HCT116 (cell line): ENCODE results near the gene ASB1. TPM values are rescaled to one million over a fixed set of nuclear protein-coding genes. Genes with fewer than 3 reads are reported as not detected.

ENCODE experiments used
- ATAC-seq: fragments of 200-7000 bp; cut with Tn5 transposase; 2 replicates; pipeline ENCODE4 v1.9.1; 2020; ENCODE audit warnings: mild to moderate bottlenecking, moderate library complexity
- BruUV-seq: library from RNA; stranded (reverse); fragments of 400-500 nt; replicated peaks from 2 replicates; lab custom pipeline; 2021; lab: Mats Ljungman, UMichigan
- CTCF ChIA-PET: fragments of 300-600 bp; sonication (Branson Sonifier 250); formaldehyde crosslinking; loops from one replicate; lab custom pipeline; 2021; ENCODE audit warnings: antibody characterized with exemption; lab: Charles Lee
- POLR2A ChIA-PET: fragments of 300-600, 350-600 bp; sonication (Branson Sonifier 250); formaldehyde crosslinking; loops from one replicate; lab custom pipeline; 2021; ENCODE audit warnings: antibody characterized with exemption; lab: Charles Lee
- RAD21 ChIA-PET, 2 experiments: fragments of 300-600 bp; sonication (Branson Sonifier 250); formaldehyde crosslinking; loops; one replicate each; lab custom pipeline; 2023; ENCODE audit warnings: low total read pairs in 2 of 2; ENCODE audit not compliant: uncharacterized antibody in 2 of 2, unreplicated experiment in 2 of 2, low non-redundant PET in 1 of 2; lab: Charles Lee
- DNase-seq: peaks from one replicate; pipeline ENCODE4 v3.0.0-alpha.2; 2010; ENCODE audit warnings: low read depth, low spot score
- H2AFZ ChIP-seq: fragments of 200-600 bp; shearing (Covaris generic), sonication (generic); 2 replicates; pipeline ENCODE4 v1.6.1; 2017; ENCODE audit warnings: low read depth, mixed run types, mixed read lengths, antibody characterized with exemption, low read length; ENCODE audit not compliant: poor library complexity, severe bottlenecking
- H3K27ac ChIP-seq: 2 replicates; pipeline ENCODE4 v1.5.1; 2012; ENCODE audit warnings: low read depth, low read length
- H3K27me3 ChIP-seq: fragments of 200-600 bp; sonication (generic); 2 replicates; pipeline ENCODE4 v1.6.1; 2016; ENCODE audit warnings: mixed run types, low read length, mixed read lengths; ENCODE audit not compliant: insufficient read depth
- H3K36me3 ChIP-seq, 2 experiments: fragments of 200-500 bp in 1 of 2; fragments of 200-600 bp in 1 of 2; sonication (Bioruptor generic) in 1 of 2; sonication (generic) in 1 of 2; 2 replicates each; pipeline versions ENCODE4 v1.5.1 to v1.6.1; 2014 to 2016; ENCODE audit warnings: low read length in 2 of 2, inconsistent platforms in 1 of 2, mixed read lengths in 1 of 2, mixed run types in 1 of 2; ENCODE audit not compliant: insufficient read depth in 2 of 2, control insufficient read depth in 1 of 2
- H3K4me1 ChIP-seq, 2 experiments: fragments of 200-600 bp in 1 of 2; sonication (generic) in 1 of 2; 2 replicates each; pipeline versions ENCODE4 v1.5.1 to v1.6.1; 2012 to 2017; ENCODE audit warnings: low read length in 2 of 2, inconsistent platforms in 1 of 2, mild to moderate bottlenecking in 1 of 2, mixed read lengths in 1 of 2, mixed run types in 1 of 2, moderate library complexity in 1 of 2; ENCODE audit not compliant: insufficient read depth in 2 of 2, control insufficient read depth in 1 of 2
- H3K4me2 ChIP-seq: fragments of 200-600 bp; sonication (generic); 2 replicates; pipeline ENCODE4 v1.6.1; 2017; ENCODE audit warnings: mixed run types, low read length, mixed read lengths
- H3K4me3 ChIP-seq, 2 experiments: fragments of 200-600 bp in 1 of 2; sonication (generic) in 1 of 2; replicated peaks in 1 of 2; 2 replicates each; pipeline ENCODE4 v1.5.1; 2011 to 2016; ENCODE audit warnings: low read length in 2 of 2, control low read depth in 1 of 2, low read depth in 1 of 2, mild to moderate bottlenecking in 1 of 2, mixed read lengths in 1 of 2, mixed run types in 1 of 2
- H3K79me2 ChIP-seq: fragments of 200-600 bp; sonication (generic); 2 replicates; pipeline ENCODE4 v1.6.1; 2017; ENCODE audit warnings: mild to moderate bottlenecking, mixed run types, low read length, moderate library complexity, mixed read lengths; ENCODE audit not compliant: insufficient read depth
- H3K9ac ChIP-seq: fragments of 200-600 bp; sonication (generic); 2 replicates; pipeline ENCODE4 v1.6.1; 2016; ENCODE audit warnings: low read length, mixed read lengths
- H3K9me2 ChIP-seq: fragments of 200-600 bp; sonication (generic), shearing (Covaris generic); 2 replicates; pipeline ENCODE4 v1.6.1; 2017; ENCODE audit warnings: mixed run types, mild to moderate bottlenecking, moderate library complexity; ENCODE audit not compliant: insufficient read depth
- H3K9me3 ChIP-seq, 2 experiments: fragments of 200-500 bp in 1 of 2; fragments of 200-600 bp in 1 of 2; sonication (Bioruptor generic) in 1 of 2; sonication (generic) in 1 of 2; 2 replicates each; pipeline ENCODE4 v1.6.1; 2014 to 2017; ENCODE audit warnings: low read length in 2 of 2, mixed read lengths in 2 of 2, inconsistent platforms in 1 of 2, low read depth in 1 of 2, mild to moderate bottlenecking in 1 of 2, mixed run types in 1 of 2, moderate library complexity in 1 of 2; ENCODE audit not compliant: control insufficient read depth in 1 of 2, insufficient read depth in 1 of 2
- H4K20me1 ChIP-seq: fragments of 200-600 bp; sonication (generic), shearing (Covaris generic); 2 replicates; pipeline ENCODE4 v1.6.1; 2017; ENCODE audit warnings: mixed run types, mild to moderate bottlenecking, moderate library complexity; ENCODE audit not compliant: insufficient read depth
- CBX3 ChIP-seq: IDR thresholded peaks from 2 replicates; pipeline ENCODE4 v1.6.1; 2012; ENCODE audit warnings: low read depth
- CEBPB ChIP-seq: IDR thresholded peaks from 2 replicates; pipeline ENCODE4 v1.6.1; 2012; ENCODE audit warnings: low read depth
- EGR1 ChIP-seq: IDR thresholded peaks from 2 replicates; pipeline ENCODE4 v1.6.1; 2012; ENCODE audit warnings: low read depth
- EZH2 ChIP-seq: fragments of 200-600 bp; sonication (generic); IDR thresholded peaks from 2 replicates; pipeline ENCODE4 v1.6.1; 2017; ENCODE audit warnings: antibody characterized with exemption, mixed run types
- EZH2phosphoT487 ChIP-seq: fragments of 200-600 bp; IDR thresholded peaks from 2 replicates; pipeline ENCODE4 v1.6.1; 2018; ENCODE audit warnings: antibody characterized with exemption, borderline replicate concordance
- FOSL1 ChIP-seq: IDR thresholded peaks from 2 replicates; pipeline ENCODE4 v1.6.1; 2012; ENCODE audit warnings: low read depth
- JUND ChIP-seq: IDR thresholded peaks from 2 replicates; pipeline ENCODE4 v1.6.1; 2012
- POLR2AphosphoS5 ChIP-seq: IDR thresholded peaks from 2 replicates; pipeline ENCODE4 v1.6.1; 2011; ENCODE audit warnings: mild to moderate bottlenecking, low read depth, low read length, moderate library complexity
- RAD21 ChIP-seq: IDR thresholded peaks from 2 replicates; pipeline ENCODE4 v1.6.1; 2012; ENCODE audit warnings: low read depth, mild to moderate bottlenecking
- SP1 ChIP-seq: IDR thresholded peaks from 2 replicates; pipeline ENCODE4 v1.6.1; 2012; ENCODE audit warnings: low read depth
- SRF ChIP-seq: IDR thresholded peaks from 2 replicates; pipeline ENCODE4 v1.6.1; 2012; ENCODE audit warnings: low read depth
- TCF7L2 ChIP-seq: IDR thresholded peaks from 2 replicates; pipeline ENCODE4 v1.7.0; 2011; ENCODE audit warnings: borderline replicate concordance, inconsistent platforms; ENCODE audit not compliant: insufficient read depth, insufficient read length; ENCODE audit errors: extremely low read depth
- YY1 ChIP-seq: IDR thresholded peaks from 2 replicates; pipeline ENCODE4 v1.6.1; 2011; ENCODE audit warnings: low read length, low read depth, moderate library complexity, mild to moderate bottlenecking; ENCODE audit not compliant: insufficient replicate concordance; ENCODE audit errors: extremely low read depth
- ZNF274 ChIP-seq: fragments of 200-500 bp; sonication (Bioruptor generic); IDR thresholded peaks from 2 replicates; pipeline ENCODE4 v1.6.1; 2014; ENCODE audit warnings: mild to moderate bottlenecking, low read depth, low read length, inconsistent platforms
- intact Hi-C: fragments of 100-400 bp; cut with micrococcal nuclease; formaldehyde crosslinking; loops from 2 replicates; pipeline ENCODE4 v1.10.0; 2022
- total RNA-seq: library from RNA; stranded (reverse); gene quantifications from one replicate; pipeline ENCODE4 v1.2.1, GENCODE V29; 2021; ENCODE audit not compliant: unreplicated experiment
- TF ChIP-seq, protein P1 (sequence below): IDR thresholded peaks from 2 replicates; pipeline ENCODE4 v1.6.1; 2011; ENCODE audit warnings: mild to moderate bottlenecking, low read length, moderate library complexity; ENCODE audit not compliant: insufficient replicate concordance; ENCODE audit errors: extremely low read depth
- TF ChIP-seq, protein P2 (sequence below): IDR thresholded peaks from 2 replicates; pipeline ENCODE4 v1.6.1; 2012
- TF ChIP-seq, protein P3 (sequence below): IDR thresholded peaks from 2 replicates; pipeline ENCODE4 v1.6.1; 2012
- TF ChIP-seq, protein P4 (sequence below), 3 experiments: fragments of 200-600 bp in 1 of 3; sonication (generic) in 1 of 3; IDR thresholded peaks in 2 of 3; conservative IDR thresholded peaks in 1 of 3; 2 replicates each; pipeline ENCODE4 v1.5.1; 2012 to 2017; ENCODE audit warnings: low read depth in 2 of 3, low read length in 2 of 3, antibody characterized with exemption in 1 of 3, borderline replicate concordance in 1 of 3, control low read depth in 1 of 3, mild to moderate bottlenecking in 1 of 3, mixed read lengths in 1 of 3, mixed run types in 1 of 3, moderate library complexity in 1 of 3; ENCODE audit not compliant: insufficient read depth in 1 of 3

Gene ASB1
- total RNA-seq, 1 experiment from 2014 or later = 43.1 TPM

DNA sequence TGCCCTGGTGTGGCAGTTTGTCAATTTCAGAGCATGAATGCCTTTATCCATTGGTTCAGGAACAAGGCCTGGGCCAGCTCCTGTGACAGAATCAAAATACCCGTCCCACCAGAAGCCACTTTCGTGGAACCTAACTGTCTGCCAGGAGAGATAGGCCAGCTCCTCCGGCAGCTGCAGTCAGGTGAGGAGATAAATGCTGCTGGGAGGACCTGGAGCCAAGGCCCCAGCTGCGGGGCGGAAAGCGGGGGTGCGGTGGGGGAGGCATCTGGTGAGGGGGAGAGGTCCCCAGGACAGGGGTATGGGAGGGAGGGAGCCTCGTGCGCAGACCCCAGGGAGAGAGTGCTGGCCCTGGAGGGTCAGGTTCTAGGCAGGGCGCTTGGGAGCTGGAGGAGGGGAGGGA lies 4.4 kb upstream of the ASB1 start:
- no peak overlapping the region for H3K4me2 ChIP-seq
- no peak overlapping the region for H3K27ac ChIP-seq
- CTCF ChIA-PET = interaction anchor here (0.6 kb wide), 1 partner anchor 957 kb away, joined by 3 read pairs; no protein-coding TSS in a partner anchor
- RAD21 ChIA-PET = no interaction called here
- no peak overlapping the region for H3K9ac ChIP-seq
- no peaks in the 10 kb centered on the region for H3K9me2 ChIP-seq
- H3K4me1 ChIP-seq = peaks cover 9 to 11% of the 10 kb centered on the region in 2 experiments
- no peak overlapping the region for H2AFZ ChIP-seq
- no peaks in the 10 kb centered on the region for H3K27me3 ChIP-seq
- POLR2A ChIA-PET = no interaction called here
- H3K79me2 ChIP-seq = peaks cover 4% of the 10 kb centered on the region
- ATAC-seq (no peak), DNase-seq (no peak)
- no peak overlapping the region for H3K4me3 ChIP-seq
- no peaks in the 10 kb centered on the region for H3K36me3 ChIP-seq
- TF ChIP-seq, protein P1, sequence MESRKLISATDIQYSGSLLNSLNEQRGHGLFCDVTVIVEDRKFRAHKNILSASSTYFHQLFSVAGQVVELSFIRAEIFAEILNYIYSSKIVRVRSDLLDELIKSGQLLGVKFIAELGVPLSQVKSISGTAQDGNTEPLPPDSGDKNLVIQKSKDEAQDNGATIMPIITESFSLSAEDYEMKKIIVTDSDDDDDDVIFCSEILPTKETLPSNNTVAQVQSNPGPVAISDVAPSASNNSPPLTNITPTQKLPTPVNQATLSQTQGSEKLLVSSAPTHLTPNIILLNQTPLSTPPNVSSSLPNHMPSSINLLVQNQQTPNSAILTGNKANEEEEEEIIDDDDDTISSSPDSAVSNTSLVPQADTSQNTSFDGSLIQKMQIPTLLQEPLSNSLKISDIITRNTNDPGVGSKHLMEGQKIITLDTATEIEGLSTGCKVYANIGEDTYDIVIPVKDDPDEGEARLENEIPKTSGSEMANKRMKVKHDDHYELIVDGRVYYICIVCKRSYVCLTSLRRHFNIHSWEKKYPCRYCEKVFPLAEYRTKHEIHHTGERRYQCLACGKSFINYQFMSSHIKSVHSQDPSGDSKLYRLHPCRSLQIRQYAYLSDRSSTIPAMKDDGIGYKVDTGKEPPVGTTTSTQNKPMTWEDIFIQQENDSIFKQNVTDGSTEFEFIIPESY = no peak
- TF ChIP-seq EZH2phosphoT487 (no peak), ZNF274 (no peak), CBX3 (no peak), EZH2 (no peak), SP1 (no peak), JUND (no peak), RAD21 (no peak), YY1 (no peak), EGR1 (no peak), TCF7L2 (no peak), CEBPB (no peak), FOSL1 (no peak), POLR2AphosphoS5 (no peak), SRF (no peak)
- TF ChIP-seq, protein P2, sequence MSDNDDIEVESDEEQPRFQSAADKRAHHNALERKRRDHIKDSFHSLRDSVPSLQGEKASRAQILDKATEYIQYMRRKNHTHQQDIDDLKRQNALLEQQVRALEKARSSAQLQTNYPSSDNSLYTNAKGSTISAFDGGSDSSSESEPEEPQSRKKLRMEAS = no peak
- TF ChIP-seq, protein P3, sequence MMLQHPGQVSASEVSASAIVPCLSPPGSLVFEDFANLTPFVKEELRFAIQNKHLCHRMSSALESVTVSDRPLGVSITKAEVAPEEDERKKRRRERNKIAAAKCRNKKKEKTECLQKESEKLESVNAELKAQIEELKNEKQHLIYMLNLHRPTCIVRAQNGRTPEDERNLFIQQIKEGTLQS = no peak
- TF ChIP-seq, protein P4, sequence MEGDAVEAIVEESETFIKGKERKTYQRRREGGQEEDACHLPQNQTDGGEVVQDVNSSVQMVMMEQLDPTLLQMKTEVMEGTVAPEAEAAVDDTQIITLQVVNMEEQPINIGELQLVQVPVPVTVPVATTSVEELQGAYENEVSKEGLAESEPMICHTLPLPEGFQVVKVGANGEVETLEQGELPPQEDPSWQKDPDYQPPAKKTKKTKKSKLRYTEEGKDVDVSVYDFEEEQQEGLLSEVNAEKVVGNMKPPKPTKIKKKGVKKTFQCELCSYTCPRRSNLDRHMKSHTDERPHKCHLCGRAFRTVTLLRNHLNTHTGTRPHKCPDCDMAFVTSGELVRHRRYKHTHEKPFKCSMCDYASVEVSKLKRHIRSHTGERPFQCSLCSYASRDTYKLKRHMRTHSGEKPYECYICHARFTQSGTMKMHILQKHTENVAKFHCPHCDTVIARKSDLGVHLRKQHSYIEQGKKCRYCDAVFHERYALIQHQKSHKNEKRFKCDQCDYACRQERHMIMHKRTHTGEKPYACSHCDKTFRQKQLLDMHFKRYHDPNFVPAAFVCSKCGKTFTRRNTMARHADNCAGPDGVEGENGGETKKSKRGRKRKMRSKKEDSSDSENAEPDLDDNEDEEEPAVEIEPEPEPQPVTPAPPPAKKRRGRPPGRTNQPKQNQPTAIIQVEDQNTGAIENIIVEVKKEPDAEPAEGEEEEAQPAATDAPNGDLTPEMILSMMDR (IDR thresholded peaks at IDR 0.05 in 2 of 3, conservative IDR thresholded peaks at IDR 0.05 in 1 of 3; ENCODE audit: borderline replicate concordance in 1 of 3, insufficient read depth in 1 of 3, low read depth in 2 of 3, low read length in 2 of 3) = no peak
- BruUV-seq = no TSS peak
- intact Hi-C loops = no loop called here
- no peaks in the 10 kb centered on the region for H4K20me1 ChIP-seq
- no peaks in the 10 kb centered on the region for H3K9me3 ChIP-seq
